ENCODE data around the gene FGF23. TPM values are rescaled to one million over a fixed set of nuclear protein-coding genes. Genes with fewer than 3 reads are reported as not detected.

Gene FGF23
- total RNA-seq, 6 experiments from 2014 or later = not detected

GRCh38 chr12:4325966-4326365 lies 53.5 kb downstream of the FGF23 start:
- no peaks in the 10 kb centered on the region for H3K9me3 Mint-ChIP-seq
- DNase-seq = no peak
- no peak overlapping the region for H3K4me3 Mint-ChIP-seq
- no peak overlapping the region for H3K27ac Mint-ChIP-seq
- TF ChIP-seq CTCF (IDR thresholded peaks at IDR 0.05) = no peak
- H3K36me3 Mint-ChIP-seq (ENCODE audit: low read depth) = peaks cover 30% of the 10 kb centered on the region
- peaks cover 50% of the 10 kb centered on the region for H3K4me1 Mint-ChIP-seq (ENCODE audit: low read depth)
- H3K27me3 Mint-ChIP-seq (ENCODE audit: insufficient read depth) = peaks cover 2% of the 10 kb centered on the region

- TF ChIP-seq CTCF (IDR thresholded peaks at IDR 0.05) = no peak
- Mint-ChIP-seq H3K4me3 (no peak overlapping the region), H3K36me3 (ENCODE audit: low read depth) (peaks cover 21% of the 10 kb centered on the region), H3K27ac (no peak overlapping the region), H3K4me1 (ENCODE audit: low read depth) (peaks cover 42% of the 10 kb centered on the region), H3K27me3 (ENCODE audit: insufficient read depth) (peaks cover 2% of the 10 kb centered on the region), H3K9me3 (no peaks in the 10 kb centered on the region)
- DNase-seq = no peak
Measured at GRCh38 chr12:4324366-4324765, 55.1 kb downstream of the FGF23 start.

GRCh38 chr12:4323396-4323795 lies 56.1 kb downstream of the FGF23 start:
- Mint-ChIP-seq H3K27ac (peak overlapping the region; percentile 16; the same call in 1 of the 2 replicates), H3K36me3 (ENCODE audit: low read depth) (peaks cover 17% of the 10 kb centered on the region), H3K9me3 (no peaks in the 10 kb centered on the region), H3K4me1 (ENCODE audit: low read depth) (peaks cover 39% of the 10 kb centered on the region), H3K4me3 (peak overlapping the region; percentile 47; the same call in 1 of the 2 replicates), H3K27me3 (ENCODE audit: insufficient read depth) (peaks cover 2% of the 10 kb centered on the region)
- DNase-seq = no peak
- no peak for TF ChIP-seq CTCF (IDR thresholded peaks at IDR 0.05)

GRCh38 chr12:4322726-4323125 lies 56.8 kb downstream of the FGF23 start:
- H3K27ac Mint-ChIP-seq = peak overlapping the region; percentile 33; the same call in 1 of the 2 replicates

GRCh38 chr12:4320853-4321701 lies 58.4 kb downstream of the FGF23 start, which contains the start of gene TIGAR:
TSS of gene TIGAR (plus strand) at chr12:4321213. CDS start at chr12:4321272, 59 bp downstream.
- H3K27me3 Mint-ChIP-seq (ENCODE audit: insufficient read depth) = peaks cover 2% of the 10 kb centered on the region
- peaks cover 44% of the 10 kb centered on the region for H3K4me1 Mint-ChIP-seq (ENCODE audit: low read depth)
- TF ChIP-seq CTCF (IDR thresholded peaks at IDR 0.05) = no peak
- H3K9me3 Mint-ChIP-seq = no peaks in the 10 kb centered on the region
- H3K36me3 Mint-ChIP-seq (ENCODE audit: low read depth) = peaks cover 17% of the 10 kb centered on the region
- H3K4me3 Mint-ChIP-seq = peak within 1 kb of the TSS; percentile 96
- H3K27ac Mint-ChIP-seq = peak within 1 kb of the TSS; percentile 93
- DNase-seq = peak; percentile 89

More at GRCh38 chr12:4322726-4323125, 56.8 kb downstream of the FGF23 start:
- Mint-ChIP-seq H3K9me3 (no peaks in the 10 kb centered on the region), H3K36me3 (ENCODE audit: low read depth) (peaks cover 17% of the 10 kb centered on the region), H3K27me3 (ENCODE audit: insufficient read depth) (peaks cover 2% of the 10 kb centered on the region), H3K4me3 (peak overlapping the region; percentile 96), H3K4me1 (ENCODE audit: low read depth) (peaks cover 46% of the 10 kb centered on the region)
- no peak for TF ChIP-seq CTCF (IDR thresholded peaks at IDR 0.05)
- no peak for DNase-seq

All from HFFc6 (cell line).